ENCODE measurements around the gene NALF2. TPM values are rescaled to one million over a fixed set of nuclear protein-coding genes. Genes with fewer than 3 reads are reported as not detected.

NALF2 gene
- total RNA-seq, 1 experiment from 2014 or later = not detected

DNA sequence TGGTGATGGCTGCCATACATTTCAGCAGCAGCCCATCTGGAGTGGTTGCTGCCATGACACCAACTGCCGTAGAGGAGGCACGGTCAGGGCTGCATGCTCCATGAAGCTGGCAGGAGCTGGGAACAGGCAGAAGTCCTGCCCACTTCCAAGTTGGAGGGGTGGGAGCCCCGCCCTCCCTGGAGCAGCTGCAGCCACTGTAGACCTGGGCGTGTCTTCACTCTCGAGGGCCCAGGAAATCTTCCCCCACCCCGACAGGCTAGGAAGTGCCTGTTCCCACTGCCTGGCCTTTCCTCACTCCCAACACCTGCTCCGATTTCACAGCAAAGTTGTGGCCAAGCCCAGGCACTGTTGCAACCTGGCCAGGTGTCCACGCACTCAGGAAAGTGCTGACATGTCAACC lies 42.3 kb downstream of the NALF2 start:
- Histone ChIP-seq H3K9ac (ENCODE audit: low read length) (no peak overlapping the region), H2AFZ (ENCODE audit: low read length) (no peak overlapping the region), H3K79me2 (ENCODE audit: low read length) (no peaks in the 10 kb centered on the region), H3K9me3 (ENCODE audit: low read length) (no peaks in the 10 kb centered on the region), H3K27ac (ENCODE audit: low read length) (no peak overlapping the region), H3K4me1 (ENCODE audit: insufficient read depth, low read length) (no peaks in the 10 kb centered on the region), H3K27me3 (ENCODE audit: low read length) (no peaks in the 10 kb centered on the region), H4K20me1 (ENCODE audit: low read length) (no peaks in the 10 kb centered on the region), H3K9me2 (replicated peaks; ENCODE audit: low read length) (no peaks in the 10 kb centered on the region), H3K36me3 (ENCODE audit: low read depth, low read length) (no peaks in the 10 kb centered on the region), H3F3A (ENCODE audit: low read length, unreplicated experiment) (no peaks in the 10 kb centered on the region), H3K4me3 (ENCODE audit: low read length) (no peak overlapping the region), H3K4me2 (ENCODE audit: low read length) (no peak overlapping the region)
- ChIA-PET CTCF (no interaction called here), POLR2A (ENCODE audit: unreplicated experiment) (no interaction called here)
- DNase-seq (no peak), ATAC-seq (no peak)
- intact Hi-C loops (cut with micrococcal nuclease) = no loop called here
- TF ChIP-seq, protein P1, sequence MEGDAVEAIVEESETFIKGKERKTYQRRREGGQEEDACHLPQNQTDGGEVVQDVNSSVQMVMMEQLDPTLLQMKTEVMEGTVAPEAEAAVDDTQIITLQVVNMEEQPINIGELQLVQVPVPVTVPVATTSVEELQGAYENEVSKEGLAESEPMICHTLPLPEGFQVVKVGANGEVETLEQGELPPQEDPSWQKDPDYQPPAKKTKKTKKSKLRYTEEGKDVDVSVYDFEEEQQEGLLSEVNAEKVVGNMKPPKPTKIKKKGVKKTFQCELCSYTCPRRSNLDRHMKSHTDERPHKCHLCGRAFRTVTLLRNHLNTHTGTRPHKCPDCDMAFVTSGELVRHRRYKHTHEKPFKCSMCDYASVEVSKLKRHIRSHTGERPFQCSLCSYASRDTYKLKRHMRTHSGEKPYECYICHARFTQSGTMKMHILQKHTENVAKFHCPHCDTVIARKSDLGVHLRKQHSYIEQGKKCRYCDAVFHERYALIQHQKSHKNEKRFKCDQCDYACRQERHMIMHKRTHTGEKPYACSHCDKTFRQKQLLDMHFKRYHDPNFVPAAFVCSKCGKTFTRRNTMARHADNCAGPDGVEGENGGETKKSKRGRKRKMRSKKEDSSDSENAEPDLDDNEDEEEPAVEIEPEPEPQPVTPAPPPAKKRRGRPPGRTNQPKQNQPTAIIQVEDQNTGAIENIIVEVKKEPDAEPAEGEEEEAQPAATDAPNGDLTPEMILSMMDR (conservative IDR thresholded peaks at IDR 0.05; ENCODE audit: low read depth, low read length) = no peak
- TF ChIP-seq EZH2 (IDR thresholded peaks at IDR 0.05; ENCODE audit: low read length, unreplicated experiment) (no peak), EZH2phosphoT487 (IDR thresholded peaks at IDR 0.05; ENCODE audit: borderline replicate concordance, low read length) (no peak)
- no TSS peak for BruUV-seq (replicated peaks)

DNA sequence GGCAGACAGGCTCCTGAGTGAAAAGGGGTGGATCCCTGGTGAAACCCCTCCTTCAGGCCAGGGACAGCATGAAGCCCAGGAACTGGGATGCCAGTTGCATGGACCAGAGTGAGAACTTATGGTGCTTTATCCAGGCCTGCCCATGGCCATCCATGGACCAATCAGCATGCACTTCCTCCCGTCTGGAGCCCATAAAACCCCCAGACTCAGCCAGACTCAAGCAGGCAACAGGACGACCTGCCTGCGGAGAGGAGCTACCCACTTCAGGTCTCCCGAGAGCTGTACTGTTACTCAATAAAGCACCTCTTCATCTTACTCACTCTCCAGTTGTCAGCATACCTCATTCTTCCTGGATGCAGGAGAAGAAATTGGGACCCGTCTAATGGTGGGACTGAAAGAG lies 42.9 kb downstream of the NALF2 start:
- no TSS peak for BruUV-seq (replicated peaks)
- TF ChIP-seq, protein P1 (conservative IDR thresholded peaks at IDR 0.05; ENCODE audit: low read depth, low read length) = no peak
- TF ChIP-seq EZH2 (IDR thresholded peaks at IDR 0.05; ENCODE audit: low read length, unreplicated experiment) (no peak), EZH2phosphoT487 (IDR thresholded peaks at IDR 0.05; ENCODE audit: borderline replicate concordance, low read length) (no peak)
- no peaks in the 10 kb centered on the region for H3K9me3 ChIP-seq (ENCODE audit: low read length)
- no peaks in the 10 kb centered on the region for H3K9me2 ChIP-seq (replicated peaks; ENCODE audit: low read length)
- H2AFZ ChIP-seq (ENCODE audit: low read length) = no peak overlapping the region
- H3K9ac ChIP-seq (ENCODE audit: low read length) = no peak overlapping the region
- intact Hi-C loops (cut with micrococcal nuclease) = no loop called here
- H3K4me3 ChIP-seq (ENCODE audit: low read length) = no peak overlapping the region
- no peaks in the 10 kb centered on the region for H3K79me2 ChIP-seq (ENCODE audit: low read length)
- POLR2A ChIA-PET (ENCODE audit: unreplicated experiment) = no interaction called here
- CTCF ChIA-PET = no interaction called here
- no peaks in the 10 kb centered on the region for H3K27me3 ChIP-seq (ENCODE audit: low read length)
- no peak overlapping the region for H3K27ac ChIP-seq (ENCODE audit: low read length)
- no peaks in the 10 kb centered on the region for H3F3A ChIP-seq (ENCODE audit: low read length, unreplicated experiment)
- DNase-seq (no peak), ATAC-seq (no peak)
- no peaks in the 10 kb centered on the region for H3K36me3 ChIP-seq (ENCODE audit: low read depth, low read length)
- no peaks in the 10 kb centered on the region for H3K4me1 ChIP-seq (ENCODE audit: insufficient read depth, low read length)
- H4K20me1 ChIP-seq (ENCODE audit: low read length) = no peaks in the 10 kb centered on the region
- no peak overlapping the region for H3K4me2 ChIP-seq (ENCODE audit: low read length)

DNA sequence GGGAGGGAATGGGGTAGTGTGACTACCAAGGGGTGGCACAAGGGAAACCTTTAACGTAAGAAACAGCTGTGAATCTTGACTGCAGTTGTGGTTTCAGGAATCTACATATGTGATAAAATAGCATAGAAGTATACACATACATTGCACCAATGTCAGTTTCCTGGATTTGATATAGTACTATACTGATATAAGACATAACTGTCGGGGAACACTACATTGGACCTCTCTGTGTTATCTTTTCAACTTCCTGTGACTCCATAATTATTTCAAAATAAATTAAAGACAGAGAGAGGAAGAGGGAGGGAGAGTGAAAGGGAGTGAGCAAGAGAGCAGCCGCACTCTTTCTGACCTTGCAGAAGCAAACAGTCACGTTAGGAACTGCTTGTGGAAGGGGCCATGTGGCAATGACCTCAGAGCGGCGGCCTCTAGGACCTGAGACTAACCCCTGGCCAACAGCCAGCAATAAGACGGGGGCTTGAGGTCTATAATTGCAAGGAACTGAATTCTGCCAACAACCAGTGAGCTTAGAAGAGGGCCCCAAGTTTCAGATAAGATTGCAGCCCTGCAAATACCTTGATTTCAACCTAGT lies 47.4 kb downstream of the NALF2 start:
- DNase-seq (no peak), ATAC-seq (no peak)
- BruUV-seq (replicated peaks) = no TSS peak
- no peaks in the 10 kb centered on the region for H3F3A ChIP-seq (ENCODE audit: low read length, unreplicated experiment)
- H3K9me2 ChIP-seq (replicated peaks; ENCODE audit: low read length) = no peaks in the 10 kb centered on the region
- CTCF ChIA-PET = no interaction called here
- no peak overlapping the region for H3K4me2 ChIP-seq (ENCODE audit: low read length)
- H3K4me3 ChIP-seq (ENCODE audit: low read length) = no peak overlapping the region
- intact Hi-C loops (cut with micrococcal nuclease) = no loop called here
- no peaks in the 10 kb centered on the region for H3K9me3 ChIP-seq (ENCODE audit: low read length)
- no peaks in the 10 kb centered on the region for H3K4me1 ChIP-seq (ENCODE audit: insufficient read depth, low read length)
- no peak overlapping the region for H2AFZ ChIP-seq (ENCODE audit: low read length)
- H3K36me3 ChIP-seq (ENCODE audit: low read depth, low read length) = no peaks in the 10 kb centered on the region
- POLR2A ChIA-PET (ENCODE audit: unreplicated experiment) = no interaction called here
- no peak overlapping the region for H3K27ac ChIP-seq (ENCODE audit: low read length)
- no peaks in the 10 kb centered on the region for H3K27me3 ChIP-seq (ENCODE audit: low read length)
- H4K20me1 ChIP-seq (ENCODE audit: low read length) = no peaks in the 10 kb centered on the region
- H3K9ac ChIP-seq (ENCODE audit: low read length) = no peak overlapping the region
- TF ChIP-seq, protein P1 (conservative IDR thresholded peaks at IDR 0.05; ENCODE audit: low read depth, low read length) = no peak
- TF ChIP-seq EZH2phosphoT487 (IDR thresholded peaks at IDR 0.05; ENCODE audit: borderline replicate concordance, low read length) (no peak), EZH2 (IDR thresholded peaks at IDR 0.05; ENCODE audit: low read length, unreplicated experiment) (no peak)
- no peaks in the 10 kb centered on the region for H3K79me2 ChIP-seq (ENCODE audit: low read length)

Measured in PC-3 (cell line).